HG03575 (cell line): Measurements from ENCODE around the gene RTF2.
A peak's percentile ranks its signal among the peaks of the same experiment; 100 is the strongest.

Source experiments
- ATAC-seq: cut with Tn5 transposase; IDR thresholded peaks from one replicate; pipeline ENCODE4 v1.9.1; 2021; ENCODE audit not compliant: unreplicated experiment, insufficient number of reproducible peaks, low FRiP score; ENCODE audit errors: extremely low read depth

RTF2 gene

DNA sequence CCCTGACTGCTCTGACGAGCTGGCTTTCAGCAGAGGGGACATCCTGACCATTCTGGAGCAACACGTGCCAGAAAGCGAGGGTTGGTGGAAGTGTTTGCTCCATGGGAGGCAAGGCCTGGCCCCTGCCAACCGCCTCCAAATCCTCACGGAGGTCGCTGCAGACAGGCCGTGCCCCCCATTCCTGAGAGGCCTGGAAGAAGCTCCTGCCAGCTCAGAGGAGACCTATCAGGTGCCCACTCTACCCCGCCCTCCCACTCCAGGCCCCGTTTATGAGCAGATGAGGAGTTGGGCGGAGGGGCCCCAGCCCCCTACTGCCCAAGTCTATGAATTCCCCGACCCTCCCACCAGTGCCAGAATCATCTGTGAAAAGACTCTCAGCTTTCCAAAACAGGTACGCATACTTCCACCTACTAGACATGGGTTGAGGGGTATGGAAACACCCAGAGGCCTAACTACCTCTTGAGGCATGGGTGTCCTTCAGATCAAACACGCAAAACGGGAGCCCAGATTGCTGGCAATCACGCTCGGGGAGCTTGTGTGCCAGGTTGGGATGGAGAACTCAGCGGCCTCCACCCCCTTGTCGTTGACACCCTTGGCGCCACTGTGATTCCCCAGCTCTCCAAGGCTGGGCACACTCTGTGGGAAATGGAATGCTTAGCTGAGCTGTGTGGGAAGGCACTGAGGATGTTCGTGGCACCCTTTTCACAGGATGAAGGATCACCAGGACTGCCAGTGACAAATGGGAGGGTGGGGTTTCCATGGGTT is 31.0 kb upstream of the RTF2 start:
- no peak for ATAC-seq

DNA sequence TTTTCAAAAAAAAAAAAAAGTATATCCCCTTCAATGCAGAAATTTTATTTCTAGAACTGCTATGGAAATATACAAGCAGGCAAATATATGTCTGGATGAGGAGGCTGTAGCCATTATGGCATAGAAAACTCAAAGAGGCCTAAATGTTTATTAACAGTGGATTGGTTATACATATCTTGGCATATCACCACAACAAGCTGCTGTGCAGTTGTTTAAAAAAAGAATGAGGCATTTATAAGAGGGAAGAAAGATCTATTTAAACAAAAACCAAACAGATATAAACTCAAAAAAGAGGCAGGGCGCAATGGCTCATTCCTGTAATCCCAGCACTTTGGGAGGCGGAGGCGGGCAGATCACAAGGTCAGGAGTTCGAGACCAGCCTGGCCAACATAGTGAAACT is 30.1 kb upstream of the RTF2 start:
- ATAC-seq: no peak

DNA sequence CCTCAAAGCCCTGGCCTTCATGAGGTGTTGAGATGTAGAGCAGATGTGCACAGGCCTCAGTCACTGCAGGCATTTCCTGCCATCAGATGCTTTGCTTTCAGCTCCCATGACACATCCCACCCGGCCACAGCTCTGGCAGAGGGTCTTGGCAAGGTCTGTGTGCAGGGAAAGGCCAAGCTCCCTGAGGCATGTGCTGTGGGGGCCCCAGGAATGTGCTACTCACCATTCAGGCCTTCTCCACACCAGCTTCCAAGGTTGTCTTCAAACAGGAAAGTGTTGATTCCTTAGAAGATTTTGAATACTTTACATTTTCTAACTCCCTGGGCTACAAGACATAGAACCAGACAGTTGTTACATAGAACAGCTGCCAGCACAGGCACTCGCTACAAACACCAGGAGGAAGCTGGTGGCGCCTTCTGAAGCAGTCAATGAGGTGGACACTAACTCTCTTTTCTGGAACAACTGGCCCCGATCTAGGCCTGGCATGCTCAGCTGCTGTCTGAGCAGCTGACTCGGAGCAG is 28.6 kb upstream of the RTF2 start:
- no peak for ATAC-seq

DNA sequence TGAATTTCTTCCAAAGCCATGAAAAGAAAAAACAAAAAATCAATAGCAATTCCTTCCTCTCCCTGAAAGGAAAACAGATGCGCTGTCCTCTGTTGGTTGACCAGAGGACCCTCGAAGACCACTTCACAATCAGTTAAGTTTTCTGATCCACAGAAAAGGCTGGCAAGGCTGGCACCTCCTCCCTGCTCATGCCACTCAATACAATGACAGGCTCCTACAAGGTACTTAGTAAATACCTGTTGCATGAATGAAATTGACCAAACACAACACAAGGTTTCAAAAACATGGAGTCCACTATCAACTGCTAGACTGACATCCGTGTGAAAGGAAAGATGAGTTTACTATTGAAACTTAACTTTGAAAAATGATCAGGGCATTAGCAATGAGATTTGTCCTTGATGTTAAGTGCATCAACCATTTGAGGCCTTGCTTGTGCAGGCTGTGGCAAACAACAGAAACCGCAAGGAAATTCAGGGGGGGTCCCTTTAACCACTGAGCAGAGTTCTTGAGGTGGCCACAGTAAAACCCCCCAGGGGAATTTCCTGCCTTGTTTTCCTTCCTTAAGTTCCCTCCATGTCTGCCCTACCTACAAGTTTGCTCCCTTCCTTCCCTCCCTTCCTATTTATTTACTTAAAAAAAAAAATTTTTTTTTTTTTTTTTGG is 27.9 kb upstream of the RTF2 start:
- no peak for ATAC-seq

DNA sequence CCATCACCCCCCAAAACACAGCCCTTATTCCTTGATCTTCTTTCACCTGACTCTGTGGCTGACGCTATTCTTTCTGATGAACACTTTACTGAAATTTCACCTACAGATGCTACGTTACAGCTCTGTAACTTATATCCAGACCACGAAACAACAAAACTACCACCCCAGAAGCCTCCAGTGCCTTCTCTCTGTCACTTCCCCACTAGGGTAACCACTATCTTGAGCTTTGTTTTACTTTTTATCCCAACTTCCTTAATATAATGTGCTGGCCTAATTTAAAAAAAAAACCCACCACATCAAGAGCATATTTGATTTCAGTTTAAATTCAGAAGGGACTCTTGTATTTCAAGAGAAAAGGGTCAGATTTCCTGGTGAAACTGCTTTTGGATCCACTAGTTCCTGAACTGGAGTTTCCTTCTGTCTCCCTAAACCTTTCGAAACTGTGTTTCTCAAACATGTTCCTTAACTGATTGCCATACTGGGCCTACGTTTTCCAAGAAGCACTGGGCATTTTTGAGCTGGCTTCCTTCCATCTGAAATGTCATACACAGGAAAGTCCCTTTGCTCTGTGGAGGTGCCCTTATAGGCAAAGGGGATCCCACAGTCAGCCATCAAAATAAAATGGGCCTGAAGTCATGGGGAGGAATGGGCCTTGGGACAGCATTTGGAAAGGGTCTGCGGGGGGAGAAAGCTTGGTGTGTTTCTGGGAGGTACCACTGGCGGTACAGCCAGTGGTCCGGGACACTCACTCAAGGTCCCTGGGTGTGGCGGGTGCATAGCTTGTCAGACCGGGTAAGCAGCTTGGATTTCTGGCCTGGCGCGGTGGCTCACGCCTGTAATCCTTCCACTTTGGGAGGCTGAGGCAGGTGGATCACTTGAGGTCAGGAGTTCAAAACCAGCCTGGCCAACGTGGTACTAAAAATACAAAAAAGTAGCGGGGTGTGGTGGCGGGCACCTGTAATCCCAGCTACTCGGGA is 25.8 kb upstream of the RTF2 start:
- ATAC-seq: no peak

DNA sequence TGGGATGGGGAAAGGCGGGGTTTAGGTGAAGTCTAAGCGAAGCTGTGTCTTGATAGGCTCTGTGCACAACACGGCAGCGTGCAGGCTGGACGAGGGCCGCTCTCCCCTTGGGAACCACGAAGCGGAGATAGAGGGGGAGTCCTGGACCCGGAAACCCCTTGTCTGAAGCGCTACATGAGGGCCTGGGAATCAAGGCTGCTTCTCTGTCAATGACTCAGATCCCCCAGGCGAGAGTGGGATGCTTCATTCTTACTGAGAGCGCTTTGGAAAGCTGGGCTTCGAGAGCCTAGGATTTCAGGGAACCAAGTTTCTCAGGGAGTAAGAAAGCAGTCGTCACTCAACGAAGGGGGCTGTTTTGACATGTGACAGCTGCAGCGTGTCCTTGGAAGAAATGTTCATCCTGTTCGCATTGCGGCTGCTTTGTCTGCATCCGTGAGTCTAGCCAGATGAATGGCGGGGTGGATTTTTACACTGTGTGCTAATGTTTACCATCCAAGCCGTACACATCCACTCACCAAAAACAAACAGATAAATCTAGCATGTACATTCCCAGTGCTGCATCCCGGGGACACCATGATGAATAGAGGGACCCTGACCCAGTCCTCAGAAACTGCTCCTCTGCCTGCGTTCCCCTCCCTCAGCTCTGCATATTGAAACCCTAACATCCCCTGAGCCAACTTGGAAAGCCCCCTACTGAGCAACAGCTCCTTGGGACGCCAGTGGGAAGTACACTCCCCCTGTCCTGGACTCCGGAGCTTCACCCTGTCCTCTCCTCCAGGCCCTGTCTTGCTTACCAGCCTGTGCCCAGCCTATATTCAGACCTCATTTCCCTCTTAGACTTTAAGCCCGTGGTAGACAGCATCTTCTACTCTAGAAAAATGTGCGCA is 24.5 kb upstream of the RTF2 start:
- no peak for ATAC-seq

DNA sequence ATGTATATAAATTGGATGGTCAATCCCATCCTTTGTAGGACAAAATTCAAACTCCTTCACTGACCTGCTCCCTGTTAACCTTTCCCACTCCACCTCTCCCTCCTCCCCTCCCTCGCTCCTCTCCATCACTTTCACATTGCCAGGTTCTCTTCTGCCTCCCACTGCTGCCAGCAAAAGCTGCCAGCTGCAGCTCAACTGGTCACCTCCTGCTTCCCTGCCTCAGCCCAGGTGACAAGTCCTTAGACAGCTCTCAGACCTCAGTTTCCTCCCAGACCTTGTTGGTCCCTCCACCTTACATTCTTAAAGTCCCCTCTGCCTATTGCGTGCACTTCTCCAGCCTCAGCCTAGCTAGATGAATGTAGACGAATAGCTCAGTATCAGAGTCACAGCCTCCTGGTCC is 23.3 kb upstream of the RTF2 start:
- no peak for ATAC-seq

DNA sequence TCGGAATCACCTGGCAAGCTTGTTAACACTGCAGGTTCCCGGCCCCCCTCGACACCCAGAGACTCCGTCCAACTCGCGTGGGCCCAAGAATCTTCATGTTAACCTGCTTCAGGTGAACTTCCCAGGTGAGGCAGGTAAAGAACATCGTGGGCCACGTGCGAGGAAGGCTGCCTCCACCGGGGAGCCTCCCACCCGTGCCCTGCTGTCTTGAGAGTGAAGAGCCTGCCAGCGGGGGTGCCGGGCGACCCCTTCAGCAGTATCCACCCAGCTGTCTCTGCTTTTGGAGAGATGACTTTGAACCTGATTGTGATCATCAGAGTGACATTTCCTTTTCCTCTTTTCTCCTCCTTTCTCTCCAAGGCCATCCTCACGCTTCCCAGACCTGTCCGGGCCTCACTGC is 22.9 kb upstream of the RTF2 start:
- no peak for ATAC-seq

DNA sequence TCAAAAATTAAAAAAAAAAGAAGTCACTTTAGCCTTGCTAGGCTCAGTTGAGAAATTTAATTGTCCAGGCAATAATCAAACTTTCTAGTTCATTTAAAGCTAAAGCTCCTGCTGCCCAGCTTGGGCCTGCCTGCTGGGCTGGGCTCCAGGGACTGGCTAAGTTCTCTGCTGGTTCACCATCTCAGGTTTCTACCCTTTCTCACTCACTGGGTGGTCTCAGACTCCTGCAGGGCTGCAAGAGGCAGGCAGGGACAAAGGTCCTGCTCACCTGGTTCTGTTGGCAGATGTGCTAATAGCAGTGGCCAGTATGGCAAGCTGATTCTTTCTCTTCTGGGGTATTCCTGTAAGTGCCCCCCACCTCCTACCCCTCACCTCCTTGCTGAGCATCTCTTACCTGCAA is 21.2 kb upstream of the RTF2 start:
- no peak for ATAC-seq

DNA sequence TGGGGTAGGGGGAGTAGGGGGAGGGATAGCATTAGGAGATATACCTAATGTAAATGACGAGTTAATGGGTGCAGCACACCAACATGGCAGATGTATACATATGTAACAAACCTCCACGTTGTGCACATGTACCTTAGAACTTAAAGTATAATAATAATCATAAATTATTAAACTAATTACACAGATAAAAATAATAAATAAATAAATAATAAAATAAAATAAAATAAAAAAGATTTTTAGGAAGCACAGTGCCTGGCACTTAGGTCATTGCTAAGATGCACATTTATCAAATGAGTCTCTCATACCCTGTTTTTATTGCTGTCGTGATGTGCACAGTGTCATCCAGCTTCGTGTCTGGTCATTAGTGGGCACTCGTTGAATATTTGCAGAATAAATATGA is 19.0 kb upstream of the RTF2 start:
- ATAC-seq: no peak

DNA sequence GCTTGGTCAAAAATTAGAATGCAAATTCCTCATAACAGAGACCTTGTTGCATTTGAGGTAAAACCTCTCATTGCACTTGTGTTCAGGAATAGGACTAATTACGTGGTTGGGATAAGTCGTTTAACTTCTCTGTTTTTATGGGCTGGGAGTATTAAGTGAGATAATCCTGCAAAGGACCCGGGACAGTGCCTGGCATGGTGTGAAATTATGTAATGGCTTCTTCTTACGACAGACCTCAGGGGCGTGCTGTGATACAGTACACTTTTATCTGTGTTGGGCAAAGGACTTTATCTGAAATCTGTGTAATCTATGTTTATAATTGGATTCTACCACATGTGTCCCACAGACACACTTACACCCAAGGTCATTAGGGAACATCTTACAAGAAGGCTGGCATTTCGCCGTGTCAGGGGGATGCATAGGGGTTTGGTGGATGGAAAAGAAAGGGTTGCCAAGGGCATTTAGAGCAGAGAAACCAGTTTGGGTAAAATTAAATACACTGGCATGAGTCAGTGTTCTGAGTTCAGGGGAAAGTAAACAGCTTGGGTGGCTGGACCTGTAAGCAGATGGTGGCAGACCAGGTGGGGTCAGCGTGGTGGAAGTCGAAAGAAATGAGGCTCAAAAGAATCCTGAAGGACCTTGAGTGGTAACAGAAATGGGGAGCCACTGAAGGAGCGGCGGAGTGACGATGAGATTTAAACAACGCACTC is 17.2 kb upstream of the RTF2 start:
- no peak for ATAC-seq

DNA sequence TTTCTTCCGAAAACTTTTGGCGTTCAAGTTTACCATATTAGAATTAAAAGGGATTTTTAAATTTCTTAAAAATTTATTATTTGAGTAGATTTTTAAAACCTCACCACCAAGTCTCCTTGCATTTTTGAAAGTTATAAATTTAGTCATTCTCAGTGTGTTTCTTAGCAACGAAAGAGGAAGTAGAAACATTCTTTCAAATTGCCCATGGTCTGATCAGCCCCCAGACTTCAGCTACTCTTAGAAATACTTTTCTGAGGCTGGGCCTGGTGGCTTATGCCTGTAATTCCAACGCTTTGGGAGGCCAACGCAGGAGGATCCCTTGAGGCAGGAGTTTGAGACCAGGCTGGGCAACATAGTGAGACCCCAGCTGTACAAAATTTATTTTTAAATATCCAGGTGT is 15.1 kb upstream of the RTF2 start:
- no peak for ATAC-seq

DNA sequence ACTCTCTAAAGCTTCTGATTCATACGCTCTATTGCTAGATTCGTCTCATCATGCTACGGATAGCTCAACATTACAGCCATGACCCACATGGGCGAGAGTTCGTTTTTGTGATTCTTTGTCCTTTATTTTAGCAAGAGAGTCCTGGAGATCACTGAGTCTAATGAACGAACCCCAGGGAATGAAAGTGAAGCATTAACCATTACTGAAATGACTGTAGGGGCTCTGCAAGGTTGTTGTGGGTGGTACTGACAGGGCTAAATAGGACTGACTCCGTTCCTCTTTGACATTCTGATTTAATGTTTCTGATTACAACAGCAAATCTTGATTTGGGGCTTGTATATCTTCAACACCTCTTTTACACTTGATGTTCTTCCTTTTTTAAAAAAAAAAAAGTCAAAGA is 13.7 kb upstream of the RTF2 start:
- ATAC-seq: peak; percentile 64

DNA sequence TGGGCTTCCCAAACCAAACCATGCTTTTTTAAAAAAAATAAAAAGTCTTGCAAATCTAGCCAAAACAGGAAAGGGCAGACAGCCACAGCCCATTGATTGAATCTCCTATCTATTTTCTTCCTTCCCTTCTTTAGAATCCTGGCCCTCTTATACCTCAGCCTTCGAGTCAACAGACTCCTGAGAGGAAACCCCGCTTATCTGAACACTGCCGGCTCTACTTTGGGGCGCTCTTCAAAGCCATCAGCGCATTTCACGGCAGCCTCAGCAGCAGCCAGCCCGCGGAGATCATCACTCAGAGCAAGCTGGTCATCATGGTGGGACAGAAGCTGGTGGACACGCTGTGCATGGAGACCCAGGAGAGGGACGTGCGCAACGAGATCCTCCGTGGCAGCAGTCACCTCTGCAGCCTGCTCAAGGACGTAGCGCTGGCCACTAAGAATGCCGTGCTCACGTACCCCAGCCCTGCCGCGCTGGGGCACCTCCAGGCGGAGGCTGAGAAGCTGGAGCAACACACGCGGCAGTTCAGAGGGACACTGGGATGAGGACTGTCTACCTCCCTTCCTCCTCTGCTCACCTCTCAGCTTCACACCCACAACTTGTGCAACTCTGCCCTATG is 10.1 kb upstream of the RTF2 start:
- ATAC-seq: no peak

DNA sequence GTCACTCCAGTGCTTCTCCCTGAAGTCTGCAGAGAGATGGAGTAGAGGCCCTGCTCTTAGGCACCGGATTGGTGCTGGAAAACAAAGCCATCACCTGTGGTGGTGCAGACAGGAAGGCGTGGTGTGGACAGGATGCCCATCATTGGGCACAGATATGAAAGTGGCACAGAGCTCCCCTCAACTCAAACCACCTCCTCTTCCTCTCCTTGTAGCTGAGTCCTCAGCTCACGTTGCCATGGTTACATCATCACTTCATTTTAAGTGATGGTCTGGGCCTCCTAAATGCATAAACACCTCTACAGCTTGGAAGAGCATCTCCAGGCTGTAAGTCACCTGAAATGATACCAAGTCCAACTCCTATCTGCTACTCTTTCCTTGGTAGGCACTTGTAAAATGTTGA is 8.0 kb upstream of the RTF2 start:
- ATAC-seq: no peak

DNA sequence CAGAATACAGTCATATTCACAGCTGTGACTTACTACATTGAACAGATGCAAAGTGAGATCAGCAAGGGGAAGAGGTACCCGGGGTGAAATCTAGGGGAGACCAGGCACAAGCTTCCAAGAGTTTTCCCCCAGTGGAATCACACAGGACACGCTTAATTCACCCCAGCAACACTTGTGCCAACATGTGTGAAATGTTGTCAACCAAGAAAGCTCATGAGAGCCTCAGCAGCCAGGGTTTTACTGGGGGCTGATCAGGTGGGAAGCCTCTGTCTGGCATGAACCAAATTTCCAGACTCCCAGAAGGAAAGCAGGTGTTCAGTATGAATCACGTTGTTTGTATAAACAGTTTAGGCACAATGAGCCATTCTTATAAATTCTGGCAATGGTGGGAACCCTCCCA is 6.9 kb upstream of the RTF2 start:
- ATAC-seq: no peak

DNA sequence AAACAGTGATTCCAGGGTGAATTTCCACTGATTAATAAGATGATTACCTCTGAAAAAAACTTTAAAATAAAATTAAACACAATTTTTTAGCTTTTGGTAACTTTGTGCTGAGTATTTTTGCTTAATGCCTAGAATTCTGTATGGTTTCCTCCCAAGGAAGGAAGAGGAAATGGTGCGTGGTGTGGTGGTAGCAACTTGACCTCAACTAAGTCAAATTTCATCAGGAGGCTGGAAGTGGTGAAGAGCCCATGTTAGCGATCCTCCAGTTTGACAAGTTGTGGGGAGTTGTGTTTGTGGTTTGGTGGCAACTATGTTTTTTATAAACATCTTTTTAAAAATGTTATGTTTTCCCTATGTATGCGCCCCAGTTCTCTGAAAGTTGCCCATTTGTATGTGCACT is 5.0 kb upstream of the RTF2 start:
- ATAC-seq: no peak

DNA sequence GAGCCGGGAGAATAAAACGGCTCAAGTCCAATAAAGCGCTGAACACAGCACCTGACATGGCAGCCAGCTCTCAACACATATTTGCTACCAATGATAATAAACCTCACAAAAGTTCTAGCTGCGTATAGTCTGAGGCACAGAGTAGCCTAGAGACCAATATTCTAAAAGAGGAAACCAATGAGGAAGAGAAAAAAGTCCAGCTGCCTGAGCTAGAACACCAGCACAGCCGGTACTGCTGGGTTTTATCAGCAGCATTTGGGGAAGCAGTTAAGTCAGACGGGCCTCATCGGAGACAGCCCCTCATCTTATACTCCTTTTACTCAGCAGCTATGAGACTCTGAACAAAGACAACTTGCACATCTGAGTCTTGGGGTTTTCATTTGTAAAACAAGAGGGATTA is 2.4 kb upstream of the RTF2 start:
- ATAC-seq: no peak
